ENCODE data around the gene ARFGAP3.
A peak's percentile ranks its signal among the peaks of the same experiment; 100 is the strongest.

The ARFGAP3 gene

DNA sequence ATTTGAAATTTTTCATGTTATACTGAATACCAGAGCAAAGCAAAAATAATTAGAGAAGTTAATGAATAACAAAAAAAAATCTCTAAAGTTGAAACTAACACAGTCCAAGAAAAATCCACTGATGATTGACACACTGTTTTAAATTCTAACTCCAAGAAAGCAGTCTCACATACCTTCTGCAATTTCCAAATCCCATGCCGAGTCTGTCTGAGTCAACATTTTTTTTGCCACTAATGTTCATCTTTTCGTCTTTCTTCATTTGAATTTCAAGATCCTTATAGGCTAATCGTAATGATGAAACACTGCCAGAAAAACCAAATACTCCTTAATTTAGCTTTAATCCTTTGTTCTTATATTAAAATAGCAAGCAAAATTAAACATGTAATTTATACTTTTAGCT, 39.5 kb downstream of the ARFGAP3 start:
- Histone ChIP-seq H3K27ac (no peak overlapping the region), H3K36me3 (peaks cover 11% of the 10 kb centered on the region), H3K4me3 (ENCODE audit: low read depth, low read length) (no peak overlapping the region), H3K9me3 (ENCODE audit: severe bottlenecking) (no peaks in the 10 kb centered on the region), H3K27me3 (ENCODE audit: insufficient read depth, low read depth, severe bottlenecking) (no peaks in the 10 kb centered on the region)
- no peak for DNase-seq
- TF ChIP-seq, protein P1, sequence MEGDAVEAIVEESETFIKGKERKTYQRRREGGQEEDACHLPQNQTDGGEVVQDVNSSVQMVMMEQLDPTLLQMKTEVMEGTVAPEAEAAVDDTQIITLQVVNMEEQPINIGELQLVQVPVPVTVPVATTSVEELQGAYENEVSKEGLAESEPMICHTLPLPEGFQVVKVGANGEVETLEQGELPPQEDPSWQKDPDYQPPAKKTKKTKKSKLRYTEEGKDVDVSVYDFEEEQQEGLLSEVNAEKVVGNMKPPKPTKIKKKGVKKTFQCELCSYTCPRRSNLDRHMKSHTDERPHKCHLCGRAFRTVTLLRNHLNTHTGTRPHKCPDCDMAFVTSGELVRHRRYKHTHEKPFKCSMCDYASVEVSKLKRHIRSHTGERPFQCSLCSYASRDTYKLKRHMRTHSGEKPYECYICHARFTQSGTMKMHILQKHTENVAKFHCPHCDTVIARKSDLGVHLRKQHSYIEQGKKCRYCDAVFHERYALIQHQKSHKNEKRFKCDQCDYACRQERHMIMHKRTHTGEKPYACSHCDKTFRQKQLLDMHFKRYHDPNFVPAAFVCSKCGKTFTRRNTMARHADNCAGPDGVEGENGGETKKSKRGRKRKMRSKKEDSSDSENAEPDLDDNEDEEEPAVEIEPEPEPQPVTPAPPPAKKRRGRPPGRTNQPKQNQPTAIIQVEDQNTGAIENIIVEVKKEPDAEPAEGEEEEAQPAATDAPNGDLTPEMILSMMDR (IDR thresholded peaks at IDR 0.05; ENCODE audit: low read depth, low read length), result no peak

DNA sequence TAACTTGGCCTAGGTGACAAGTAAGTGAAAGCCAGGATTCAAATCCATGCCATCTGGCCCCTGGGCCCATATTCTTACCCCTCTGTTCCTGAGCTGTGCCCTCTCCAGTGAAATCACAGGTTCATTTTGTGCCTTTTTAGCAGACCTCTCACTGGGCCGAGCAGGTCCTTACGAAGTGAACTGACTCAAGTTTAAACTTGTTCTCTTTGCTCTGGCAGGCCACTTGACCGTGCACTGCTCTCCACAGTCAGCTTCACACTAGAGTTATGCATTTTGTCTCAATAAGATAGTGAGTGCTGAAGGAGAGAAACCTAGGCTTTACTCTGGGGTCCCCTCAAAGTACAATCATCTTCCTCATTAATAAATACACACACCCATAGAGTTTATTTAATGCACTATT, 40.7 kb downstream of the ARFGAP3 start:
- TF ChIP-seq, protein P1 (IDR thresholded peaks at IDR 0.05; ENCODE audit: low read depth, low read length), result no peak

GRCh38 chr22:42814616-42815015, 42.5 kb downstream of the ARFGAP3 start:
- H3K4me3 ChIP-seq (ENCODE audit: low read depth, low read length), result no peak overlapping the region
- DNase-seq, result no peak
- TF ChIP-seq, protein P1 (IDR thresholded peaks at IDR 0.05; ENCODE audit: low read depth, low read length), result no peak
- H3K36me3 ChIP-seq, result peaks cover 22% of the 10 kb centered on the region
- no peaks in the 10 kb centered on the region for H3K27me3 ChIP-seq (ENCODE audit: insufficient read depth, low read depth, severe bottlenecking)
- H3K9me3 ChIP-seq (ENCODE audit: severe bottlenecking), result no peaks in the 10 kb centered on the region
- peak overlapping the region; percentile 6; the same call in 1 of the 2 replicates for H3K27ac ChIP-seq

More for the DNA sequence above, 40.7 kb downstream of the ARFGAP3 start:
- peaks cover 13% of the 10 kb centered on the region for H3K36me3 ChIP-seq
- no peak overlapping the region for H3K27ac ChIP-seq
- H3K27me3 ChIP-seq (ENCODE audit: insufficient read depth, low read depth, severe bottlenecking), result no peaks in the 10 kb centered on the region
- H3K9me3 ChIP-seq (ENCODE audit: severe bottlenecking), result no peaks in the 10 kb centered on the region
- no peak overlapping the region for H3K4me3 ChIP-seq (ENCODE audit: low read depth, low read length)
- DNase-seq, result no peak

DNA sequence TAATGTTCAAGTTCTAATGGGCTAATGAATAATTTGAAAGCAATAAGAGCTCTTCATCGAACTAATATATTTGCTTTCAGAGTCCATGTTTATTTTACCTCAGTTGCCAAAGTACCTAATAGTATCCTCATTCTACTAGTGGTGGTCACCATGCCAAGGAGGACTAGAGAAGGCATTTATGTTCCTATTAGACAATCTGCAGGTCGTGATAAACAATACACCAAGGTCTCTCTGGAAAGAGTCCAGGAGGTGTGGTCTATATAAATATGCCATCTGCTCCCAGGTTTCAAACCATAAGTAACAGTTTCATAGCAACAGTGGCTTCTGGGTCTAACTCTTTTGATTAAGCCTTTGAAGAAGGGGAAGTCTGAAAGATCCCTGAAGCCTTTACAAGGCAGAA, 42.9 kb downstream of the ARFGAP3 start:
- Histone ChIP-seq H3K4me3 (ENCODE audit: low read depth, low read length) (no peak overlapping the region), H3K9me3 (ENCODE audit: severe bottlenecking) (no peaks in the 10 kb centered on the region), H3K27ac (peak overlapping the region; percentile 6), H3K27me3 (ENCODE audit: insufficient read depth, low read depth, severe bottlenecking) (no peaks in the 10 kb centered on the region), H3K36me3 (peaks cover 22% of the 10 kb centered on the region)
- no peak for DNase-seq
- TF ChIP-seq, protein P1 (IDR thresholded peaks at IDR 0.05; ENCODE audit: low read depth, low read length), result no peak

GRCh38 chr22:42813501-42813900, 43.6 kb downstream of the ARFGAP3 start:
- Histone ChIP-seq H3K9me3 (ENCODE audit: severe bottlenecking) (no peaks in the 10 kb centered on the region), H3K36me3 (peaks cover 24% of the 10 kb centered on the region), H3K27me3 (ENCODE audit: insufficient read depth, low read depth, severe bottlenecking) (no peaks in the 10 kb centered on the region), H3K27ac (no peak overlapping the region), H3K4me3 (ENCODE audit: low read depth, low read length) (no peak overlapping the region)
- DNase-seq, result no peak
- TF ChIP-seq, protein P1 (IDR thresholded peaks at IDR 0.05; ENCODE audit: low read depth, low read length), result no peak

GRCh38 chr22:42811459-42811858, 45.6 kb downstream of the ARFGAP3 start:
- H3K4me3 ChIP-seq (ENCODE audit: low read depth, low read length), result no peak overlapping the region
- H3K27me3 ChIP-seq (ENCODE audit: insufficient read depth, low read depth, severe bottlenecking), result no peaks in the 10 kb centered on the region
- no peak for DNase-seq
- no peak overlapping the region for H3K27ac ChIP-seq
- no peaks in the 10 kb centered on the region for H3K9me3 ChIP-seq (ENCODE audit: severe bottlenecking)
- peaks cover 31% of the 10 kb centered on the region for H3K36me3 ChIP-seq
- TF ChIP-seq, protein P1 (IDR thresholded peaks at IDR 0.05; ENCODE audit: low read depth, low read length), result no peak

Measured in WERI-Rb-1 (cell line).